LNCaP clone FGC (cell line): ENCODE measurements around the gene R3HDM2.

ENCODE experiments used
- DNase-seq: peaks from one replicate; pipeline ENCODE4 v3.0.0-alpha.2; 2011; ENCODE audit warnings: low read depth
- H3K4me3 ChIP-seq: 2 replicates; pipeline ENCODE4 v1.5.1; 2011; ENCODE audit warnings: mild to moderate bottlenecking, low read depth, low read length, control low read depth
- CTCF ChIP-seq: IDR thresholded peaks from 2 replicates; pipeline ENCODE4 v1.5.1; 2012; ENCODE audit warnings: mild to moderate bottlenecking; ENCODE audit not compliant: control insufficient read depth, insufficient read depth; ENCODE audit errors: extremely low read depth

R3HDM2 gene

GRCh38 chr12:57397441-57397840 lies 33.4 kb downstream of the R3HDM2 start:
- H3K4me3 ChIP-seq, result no peak overlapping the region
- DNase-seq, result no peak
- TF ChIP-seq CTCF, result no peak

- H3K4me3 ChIP-seq, result no peak overlapping the region
- TF ChIP-seq CTCF, result no peak
- no peak for DNase-seq
Measured at GRCh38 chr12:57395121-57395520, 35.7 kb downstream of the R3HDM2 start.

- H3K4me3 ChIP-seq, result no peak overlapping the region
- no peak for DNase-seq
- TF ChIP-seq CTCF, result no peak
Measured at GRCh38 chr12:57390174-57390573, 40.7 kb downstream of the R3HDM2 start.

GRCh38 chr12:57389033-57389432 lies 41.8 kb downstream of the R3HDM2 start:
- DNase-seq, result peak; percentile 14
- TF ChIP-seq CTCF, result no peak
- H3K4me3 ChIP-seq, result no peak overlapping the region

GRCh38 chr12:57388425-57388824 lies 42.4 kb downstream of the R3HDM2 start:
- DNase-seq, result no peak
- no peak for TF ChIP-seq CTCF
- no peak overlapping the region for H3K4me3 ChIP-seq

- no peak for DNase-seq
- no peak overlapping the region for H3K4me3 ChIP-seq
- no peak for TF ChIP-seq CTCF
Measured at GRCh38 chr12:57386187-57386720, 44.6 kb downstream of the R3HDM2 start.

GRCh38 chr12:57385586-57385985 lies 45.3 kb downstream of the R3HDM2 start:
- no peak overlapping the region for H3K4me3 ChIP-seq
- no peak for TF ChIP-seq CTCF
- DNase-seq, result no peak
